Suppressor macrophage treated with lipopolysaccharide for 1 hour (primary cell): ENCODE measurements around the gene MITD1.
"Not testable (repeated sequence)": the region's sequence is repeated elsewhere in the genome, so short reads cannot be mapped to it uniquely, and the experiment has no call there.

ENCODE experiments used
- DNase-seq, 3 donors: peaks; one replicate each; pipeline ENCODE4 v3.0.0-alpha.2; 2020 to 2022

Gene MITD1

GRCh38 chr2:99180755-99181623 lies at the start of gene MITD1, which contains the start of gene MRPL30:
Gene MITD1 (minus strand): TSS chr2:99181058. CDS start chr2:99180981, 77 bp downstream.
Gene MRPL30 (plus strand): TSS chr2:99181184. CDS start chr2:99186204, 5,020 bp downstream.
- peak; percentile 95 to 97 (median 97) for DNase-seq

- no peak for DNase-seq
These were observed 37.2 kb upstream of the MITD1 start for GRCh38 chr2:99217929-99218501.

DNA sequence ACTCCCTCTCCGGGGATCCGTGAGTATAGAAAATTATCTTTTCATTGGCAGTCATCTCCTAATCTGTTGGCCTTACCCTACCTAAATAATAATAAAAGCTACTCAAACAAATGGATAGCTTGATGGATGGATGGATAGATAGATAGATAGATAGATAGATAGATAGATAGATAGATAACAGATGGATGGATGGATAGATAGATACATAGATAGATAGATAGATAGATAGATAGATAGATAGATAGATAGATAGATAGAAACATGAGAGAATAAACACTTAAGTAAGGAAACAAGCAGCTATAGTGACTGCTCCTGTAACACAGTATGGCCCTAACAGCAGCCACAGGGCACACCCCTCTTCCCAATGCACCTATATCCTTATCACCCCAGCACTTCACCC lies 35.2 kb upstream of the MITD1 start:
- no peak for DNase-seq

DNA sequence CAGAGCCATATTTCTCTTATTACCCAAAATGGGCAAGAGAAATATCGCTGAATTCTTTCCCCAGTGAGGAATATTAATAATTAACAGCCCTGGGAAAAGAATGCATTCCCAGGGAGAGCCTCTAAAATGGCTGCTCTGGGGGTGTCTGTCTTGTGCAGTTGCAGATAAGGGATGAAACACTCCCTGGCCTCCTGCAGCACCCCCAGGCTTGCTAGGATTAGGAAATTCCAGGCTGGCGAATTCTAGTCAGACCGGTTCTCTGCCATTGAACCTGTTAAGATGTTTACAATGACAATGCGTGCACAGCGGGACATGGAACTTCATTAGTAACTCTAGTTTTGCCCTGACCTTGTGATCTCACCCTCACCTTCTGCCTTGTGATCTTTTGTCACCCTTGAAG lies 24.6 kb upstream of the MITD1 start:
- no peak for DNase-seq

DNA sequence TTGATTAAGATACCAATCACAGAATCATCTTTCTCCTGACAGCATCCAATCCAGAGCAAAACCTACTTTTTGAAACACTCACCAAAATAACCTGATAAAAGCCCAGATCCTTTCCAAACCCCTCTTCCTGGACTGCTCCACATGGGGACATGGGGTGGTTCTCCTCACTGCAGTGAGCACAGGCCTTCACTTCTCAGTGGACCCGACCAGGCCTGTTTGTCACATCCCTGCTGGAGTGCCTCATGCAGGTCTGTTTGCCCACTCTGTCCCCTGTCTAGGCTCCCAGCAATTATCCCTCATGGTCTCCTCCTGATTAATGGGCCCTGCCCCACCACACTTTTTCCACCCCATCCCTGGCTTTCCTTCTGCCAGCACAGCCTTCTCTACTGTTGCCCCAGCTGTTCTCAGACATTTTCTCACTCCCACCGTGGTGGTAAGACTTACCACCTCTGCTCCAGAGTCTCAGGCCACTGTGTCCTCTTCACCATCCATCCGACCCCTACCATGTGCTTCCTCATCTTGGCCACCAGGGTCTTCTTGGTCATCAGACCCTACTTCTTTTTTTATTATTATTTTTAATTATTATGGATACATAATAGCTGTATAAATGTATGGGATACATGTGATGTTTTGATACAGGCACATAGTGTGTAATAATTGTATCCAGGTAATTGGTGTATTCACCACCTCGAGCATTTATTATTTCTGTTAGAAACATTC lies 21.3 kb upstream of the MITD1 start:
- DNase-seq = no peak

- DNase-seq = peak; percentile 38 to 58 (median 51)
These were observed 19.4 kb upstream of the MITD1 start for GRCh38 chr2:99200076-99200800.

DNA sequence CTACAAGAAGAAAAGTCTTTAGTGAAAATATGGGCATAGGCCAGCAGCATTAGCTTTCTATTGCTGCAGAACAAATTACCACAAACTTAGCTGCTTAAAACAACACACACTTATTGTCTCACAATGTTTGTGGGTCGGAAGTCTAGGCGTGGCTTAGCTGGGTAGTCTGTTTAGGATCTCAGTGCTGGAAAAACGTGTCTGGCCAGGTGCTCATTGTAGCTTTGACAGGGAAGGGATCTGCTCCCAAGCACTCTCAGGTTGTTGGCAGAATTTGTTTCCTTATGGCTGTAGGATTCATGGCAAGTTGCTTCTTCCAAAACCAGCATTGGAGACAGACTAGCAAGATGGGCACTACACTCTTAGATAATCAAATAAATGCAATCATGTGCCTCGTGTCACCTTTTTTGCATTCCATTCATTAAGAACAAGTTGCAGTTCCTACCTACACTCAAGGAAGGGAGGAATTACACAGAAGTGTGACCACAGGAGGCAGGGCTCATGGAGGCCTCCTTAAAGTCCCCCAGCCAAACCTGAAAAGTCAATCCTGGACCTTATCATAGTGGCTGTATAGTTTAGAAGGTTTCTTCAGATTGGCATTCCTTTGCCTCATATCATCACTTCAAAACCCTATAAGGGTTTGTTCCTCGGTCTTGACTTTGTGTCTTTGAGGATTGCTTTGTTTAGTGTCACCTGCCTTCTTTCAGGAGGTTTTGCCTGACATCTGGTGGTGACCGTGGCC lies 17.4 kb upstream of the MITD1 start:
- no peak for DNase-seq

DNA sequence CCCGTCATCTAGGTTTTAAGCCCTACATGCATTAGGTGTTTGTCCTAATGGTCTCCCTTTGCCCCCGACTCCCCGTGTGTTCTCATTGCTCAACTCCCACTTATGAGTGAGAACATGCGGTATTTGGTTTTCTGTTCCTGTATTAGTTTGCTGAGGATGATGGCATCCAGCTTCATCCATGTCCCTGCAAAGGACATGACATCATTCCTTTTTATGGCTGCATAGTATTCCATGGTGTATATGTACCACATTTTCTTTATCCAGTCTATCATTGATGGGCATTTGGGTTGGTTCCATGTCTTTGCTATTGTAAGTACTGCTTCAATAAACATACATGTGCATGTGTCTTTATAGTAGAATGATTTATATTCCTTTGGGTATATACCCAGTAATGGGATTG lies 11.5 kb upstream of the MITD1 start:
- DNase-seq = not testable (repeated sequence)

GRCh38 chr2:99190548-99190947 lies 9.7 kb upstream of the MITD1 start:
- DNase-seq = no peak

- DNase-seq = no peak
These were observed 7.5 kb upstream of the MITD1 start for GRCh38 chr2:99188357-99188756.

DNA sequence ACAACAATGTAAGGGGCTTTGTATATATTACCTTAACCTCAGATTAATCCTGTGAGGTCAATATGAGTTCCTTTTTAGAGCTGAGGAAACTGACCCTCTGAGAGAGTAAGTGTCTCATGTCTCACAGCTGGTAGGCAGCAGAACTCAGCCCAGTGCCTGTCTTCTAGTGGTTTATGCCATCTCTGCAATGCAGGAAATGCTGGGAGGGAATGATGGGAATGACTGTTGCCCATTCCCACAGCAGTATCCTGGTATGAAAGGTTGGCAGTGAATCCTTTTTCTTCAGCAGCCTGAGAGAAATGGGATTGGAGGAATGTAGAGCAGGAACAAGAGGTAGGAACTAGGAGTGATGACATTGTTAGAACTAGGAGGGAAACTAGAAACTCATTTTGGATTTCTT lies 6.2 kb upstream of the MITD1 start:
- DNase-seq = no peak

GRCh38 chr2:99184811-99185210 lies 4.0 kb upstream of the MITD1 start:
- DNase-seq = no peak

- no peak for DNase-seq
These were observed 2.2 kb upstream of the MITD1 start for GRCh38 chr2:99183025-99183424.

DNA sequence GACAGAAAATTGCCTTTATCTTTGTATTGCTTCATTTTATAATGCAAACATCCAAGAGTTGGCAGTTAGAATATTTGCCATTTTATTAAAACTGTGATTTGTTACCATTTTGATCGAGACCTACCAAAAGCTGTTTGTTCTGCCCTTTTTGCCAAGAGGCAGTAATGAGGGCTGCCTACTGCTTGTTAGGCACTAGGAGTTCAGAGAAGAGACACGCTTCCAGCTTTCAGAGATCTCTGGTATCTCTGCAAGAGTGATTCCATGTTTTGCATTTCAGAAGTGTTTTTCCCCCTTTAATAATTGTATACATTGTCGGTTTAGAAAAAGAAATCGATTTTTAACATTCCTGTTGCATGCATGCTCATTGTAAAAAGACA lies 754 bp upstream of the MITD1 start:
- peak in 1 of 3 donors; percentile 4 for DNase-seq

DNA sequence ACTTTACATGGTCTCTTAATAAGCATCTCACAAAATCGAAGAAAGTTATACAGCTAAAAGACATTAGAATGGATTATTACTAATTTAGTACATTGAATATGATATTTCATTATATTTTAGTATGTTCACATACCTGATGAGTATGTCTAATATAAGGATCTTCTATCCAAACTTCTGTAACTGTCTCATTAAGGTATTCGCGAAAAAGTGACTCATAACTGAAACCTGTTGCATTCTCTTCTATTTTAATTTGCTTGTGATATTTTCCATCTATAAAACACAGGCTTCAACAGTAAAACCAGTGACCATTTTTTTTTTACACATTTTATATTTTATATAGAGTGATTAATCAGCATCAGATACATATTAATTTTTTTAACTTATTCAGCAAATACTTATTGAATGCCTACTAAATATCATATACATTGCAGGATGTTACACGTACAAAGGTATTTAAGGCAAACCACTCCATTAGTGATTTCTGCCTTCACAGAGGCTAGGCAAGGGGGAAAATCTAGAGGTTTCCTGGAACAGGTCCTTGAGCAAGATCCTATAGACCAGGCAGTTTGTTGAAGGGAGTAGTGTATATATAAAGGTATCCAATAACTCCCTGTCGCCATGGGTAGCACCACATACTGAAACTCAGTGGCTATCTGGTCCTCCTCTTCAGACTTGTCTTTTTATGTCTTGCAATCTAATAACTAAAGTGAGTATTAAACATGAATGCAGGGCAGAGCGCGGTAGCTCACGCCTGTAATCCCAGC lies 9.3 kb downstream of the MITD1 start:
- DNase-seq = no peak

- DNase-seq = no peak
These were observed 11.3 kb downstream of the MITD1 start for GRCh38 chr2:99169534-99169933.

DNA sequence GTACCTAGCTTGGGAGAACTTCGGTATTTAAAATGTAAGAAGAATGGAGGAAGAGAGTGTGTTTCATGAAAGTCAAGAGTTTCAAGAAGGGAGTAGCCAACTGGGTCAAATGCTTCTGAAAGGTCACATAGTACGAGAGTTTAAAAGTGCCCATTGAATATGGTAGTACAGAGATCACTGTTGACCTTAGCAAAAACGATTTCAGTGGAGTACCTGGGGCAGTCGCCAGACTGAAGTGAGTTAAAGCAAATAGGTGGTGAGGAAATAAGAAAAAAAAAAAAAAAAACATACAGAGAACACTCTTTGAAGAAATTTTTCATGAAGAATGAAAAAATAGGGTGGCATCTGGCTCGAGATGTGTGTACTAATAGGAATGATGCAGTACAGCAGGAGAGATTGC lies 14.6 kb downstream of the MITD1 start:
- DNase-seq = no peak

DNA sequence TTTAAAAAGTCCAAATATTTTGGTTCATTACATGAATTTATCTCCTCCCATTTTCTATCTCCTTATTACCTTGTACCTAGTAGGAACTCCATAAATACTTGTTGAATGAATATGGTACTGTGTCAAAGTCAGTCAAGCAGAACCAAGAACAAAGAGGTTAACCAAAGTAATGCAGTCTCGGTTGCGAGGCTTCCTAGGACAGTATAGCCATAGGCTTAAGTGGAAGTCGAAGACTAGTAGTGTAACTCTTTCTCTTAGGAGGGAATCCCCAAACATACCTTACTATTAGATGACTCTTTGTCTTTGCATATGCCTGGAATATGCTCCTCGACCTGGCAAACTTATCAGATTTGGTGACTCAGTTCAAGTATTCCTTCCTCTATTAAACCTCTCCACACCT lies 21.3 kb downstream of the MITD1 start:
- DNase-seq = no peak

GRCh38 chr2:99158599-99158998 lies 22.3 kb downstream of the MITD1 start:
- DNase-seq = no peak

GRCh38 chr2:99156891-99157290 lies 24.0 kb downstream of the MITD1 start:
- DNase-seq = no peak
